ENCODE data around the gene PLIN4.
"Not testable (repeated sequence)": the region's sequence is repeated elsewhere in the genome, so short reads cannot be mapped to it uniquely, and the experiment has no call there.

The PLIN4 gene

GRCh38 chr19:4531562-4532165 lies 13.4 kb upstream of the PLIN4 start:
- DNase-seq (ENCODE audit: low read depth), result no peak
- no peak overlapping the region for H3K4me3 ChIP-seq (ENCODE audit: low read depth, low read length)

- no peak for DNase-seq (ENCODE audit: low read depth)
- no peak overlapping the region for H3K4me3 ChIP-seq (ENCODE audit: low read depth, low read length)
Observed at GRCh38 chr19:4529924-4530522, 11.7 kb upstream of the PLIN4 start.

GRCh38 chr19:4528843-4529242 lies 10.6 kb upstream of the PLIN4 start:
- no peak for DNase-seq (ENCODE audit: low read depth)

DNA sequence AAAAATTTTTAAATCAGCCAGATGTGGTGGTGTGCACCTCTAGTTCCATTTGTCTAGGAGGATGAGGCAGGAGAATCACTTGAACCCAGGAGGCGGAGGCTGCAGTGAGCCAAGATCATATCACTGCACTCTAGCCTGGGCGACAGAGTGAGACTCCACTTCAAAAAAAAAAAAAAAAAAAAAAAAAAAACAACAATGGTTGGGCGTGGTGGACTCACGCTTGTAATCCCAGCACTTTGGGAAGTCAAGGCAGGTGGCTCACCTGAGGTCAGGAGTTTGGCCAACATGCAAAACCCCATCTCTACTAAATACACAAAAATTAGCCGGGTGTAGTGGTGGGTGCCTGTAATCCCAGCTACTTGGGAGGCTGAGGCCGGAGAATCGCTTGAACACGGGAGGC lies 9.1 kb upstream of the PLIN4 start:
- not testable (repeated sequence) for DNase-seq (ENCODE audit: low read depth); H3K4me3 ChIP-seq (ENCODE audit: low read depth, low read length)

More at GRCh38 chr19:4528843-4529242, 10.6 kb upstream of the PLIN4 start:
- no peak overlapping the region for H3K4me3 ChIP-seq (ENCODE audit: low read depth, low read length)

- H3K4me3 ChIP-seq (ENCODE audit: low read depth, low read length), result no peak overlapping the region
- no peak for DNase-seq (ENCODE audit: low read depth)
Observed at GRCh38 chr19:4525563-4526002, 7.3 kb upstream of the PLIN4 start.

- no peak overlapping the region for H3K4me3 ChIP-seq (ENCODE audit: low read depth, low read length)
- no peak for DNase-seq (ENCODE audit: low read depth)
Observed at GRCh38 chr19:4524808-4525562, 6.7 kb upstream of the PLIN4 start.

GRCh38 chr19:4523306-4524110 lies 5.2 kb upstream of the PLIN4 start:
- DNase-seq (ENCODE audit: low read depth), result no peak

GRCh38 chr19:4522291-4523002 lies 4.2 kb upstream of the PLIN4 start:
- no peak for DNase-seq (ENCODE audit: low read depth)
- H3K4me3 ChIP-seq (ENCODE audit: low read depth, low read length), result no peak overlapping the region

More at GRCh38 chr19:4523306-4524110, 5.2 kb upstream of the PLIN4 start:
- no peak overlapping the region for H3K4me3 ChIP-seq (ENCODE audit: low read depth, low read length)

- no peak for DNase-seq (ENCODE audit: low read depth)
Observed at GRCh38 chr19:4521888-4522242, 3.6 kb upstream of the PLIN4 start.

DNA sequence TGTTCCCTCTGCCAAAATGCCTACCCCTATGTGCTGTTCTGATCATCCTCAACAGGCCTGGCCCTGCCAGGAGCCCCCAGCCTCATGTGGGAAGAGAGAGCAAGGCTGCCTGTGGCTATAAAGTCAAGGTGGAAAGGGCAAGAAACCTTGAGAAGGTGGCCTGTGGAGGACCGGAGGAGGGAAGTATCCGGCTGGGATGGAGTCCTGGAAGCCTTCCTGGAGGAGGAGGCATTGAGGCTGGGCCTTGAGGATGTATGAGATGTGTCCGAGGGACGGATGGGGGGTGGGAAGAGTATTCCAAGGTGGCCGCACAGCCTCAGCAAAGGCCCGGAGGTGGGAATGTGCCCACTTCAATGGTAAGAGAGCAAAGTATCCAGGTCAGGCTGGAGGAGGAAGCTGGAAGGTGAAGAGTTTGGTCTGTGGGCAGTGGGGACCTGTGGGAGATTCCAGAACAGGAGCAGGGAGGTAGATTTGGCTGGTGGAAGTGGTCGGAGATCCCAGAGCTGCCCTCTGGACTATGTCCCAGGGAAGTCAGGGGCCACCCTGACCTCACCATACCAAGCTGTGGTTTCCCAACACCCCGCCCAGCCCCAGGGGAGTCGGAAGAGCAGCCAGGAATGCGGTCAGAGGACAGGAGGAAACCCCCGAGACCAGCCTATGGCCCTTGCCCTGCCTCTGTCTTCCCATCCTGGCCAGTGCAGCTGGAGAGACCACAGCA lies 3.0 kb upstream of the PLIN4 start:
- no peak overlapping the region for H3K4me3 ChIP-seq (ENCODE audit: low read depth, low read length)
- no peak for DNase-seq (ENCODE audit: low read depth)

More at GRCh38 chr19:4521888-4522242, 3.6 kb upstream of the PLIN4 start:
- no peak overlapping the region for H3K4me3 ChIP-seq (ENCODE audit: low read depth, low read length)

DNA sequence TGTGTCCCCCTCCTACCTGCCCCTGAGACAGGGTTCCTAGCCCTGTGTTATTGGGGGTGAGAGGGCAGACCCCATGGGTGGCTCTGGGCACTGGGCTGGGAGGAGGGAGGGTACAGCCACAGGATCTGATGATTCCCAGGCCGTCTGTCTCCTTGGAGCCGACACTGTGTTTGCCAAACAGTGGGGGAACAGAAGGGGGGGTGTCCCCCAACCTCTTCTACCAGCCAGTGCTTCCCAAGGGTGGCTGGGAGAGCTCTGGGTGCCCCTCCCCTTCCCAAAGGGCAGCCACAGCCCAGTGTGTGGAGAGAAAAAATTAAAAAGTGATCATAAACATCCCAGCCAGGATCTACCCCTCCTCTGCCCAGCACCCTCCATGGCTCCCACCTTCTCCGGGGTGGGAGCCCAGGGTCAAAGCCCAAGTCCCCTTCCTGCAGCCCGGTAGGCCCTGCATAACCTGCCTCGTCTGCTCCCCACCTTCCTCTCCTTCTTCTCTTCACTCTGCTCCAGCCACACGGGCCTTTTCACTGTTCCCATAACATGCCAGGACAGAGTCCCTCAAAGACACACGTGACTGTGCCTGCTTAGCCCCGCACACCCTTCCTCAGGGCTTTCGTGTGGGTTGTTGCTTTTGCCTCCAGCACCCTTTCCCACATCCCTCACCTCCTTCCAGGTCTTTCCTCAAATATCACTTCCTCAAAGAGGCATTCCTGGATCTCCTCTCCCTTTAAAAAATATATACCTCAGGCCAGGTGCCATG lies 1.4 kb upstream of the PLIN4 start:
- DNase-seq (ENCODE audit: low read depth), result no peak
- no peak overlapping the region for H3K4me3 ChIP-seq (ENCODE audit: low read depth, low read length)

DNA sequence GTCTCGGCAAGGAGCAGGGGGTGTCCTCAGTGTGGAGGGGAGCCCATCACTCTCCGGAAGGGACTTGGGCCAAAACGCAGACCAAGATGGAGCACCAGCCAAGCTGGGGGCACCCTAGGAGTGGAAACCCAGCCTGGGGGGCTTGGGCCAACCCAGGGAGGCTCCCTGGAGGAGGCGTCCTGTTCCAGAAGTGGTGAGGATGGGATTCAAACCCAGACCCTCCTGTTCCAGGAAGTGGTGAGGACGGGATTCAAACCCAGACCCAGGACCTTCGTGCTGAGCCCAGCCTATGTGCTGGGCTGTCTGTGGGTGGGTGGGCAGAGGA lies 848 bp upstream of the PLIN4 start:
- no peak overlapping the region for H3K4me3 ChIP-seq (ENCODE audit: low read depth, low read length)
- DNase-seq (ENCODE audit: low read depth), result no peak

GRCh38 chr19:4517451-4518057 lies 732 bp downstream of the PLIN4 start:
- no peak overlapping the region for H3K4me3 ChIP-seq (ENCODE audit: low read depth, low read length)
- no peak for DNase-seq (ENCODE audit: low read depth)

GRCh38 chr19:4516939-4517300 lies 1.4 kb downstream of the PLIN4 start:
- no peak for DNase-seq (ENCODE audit: low read depth)
- no peak overlapping the region for H3K4me3 ChIP-seq (ENCODE audit: low read depth, low read length)

DNA sequence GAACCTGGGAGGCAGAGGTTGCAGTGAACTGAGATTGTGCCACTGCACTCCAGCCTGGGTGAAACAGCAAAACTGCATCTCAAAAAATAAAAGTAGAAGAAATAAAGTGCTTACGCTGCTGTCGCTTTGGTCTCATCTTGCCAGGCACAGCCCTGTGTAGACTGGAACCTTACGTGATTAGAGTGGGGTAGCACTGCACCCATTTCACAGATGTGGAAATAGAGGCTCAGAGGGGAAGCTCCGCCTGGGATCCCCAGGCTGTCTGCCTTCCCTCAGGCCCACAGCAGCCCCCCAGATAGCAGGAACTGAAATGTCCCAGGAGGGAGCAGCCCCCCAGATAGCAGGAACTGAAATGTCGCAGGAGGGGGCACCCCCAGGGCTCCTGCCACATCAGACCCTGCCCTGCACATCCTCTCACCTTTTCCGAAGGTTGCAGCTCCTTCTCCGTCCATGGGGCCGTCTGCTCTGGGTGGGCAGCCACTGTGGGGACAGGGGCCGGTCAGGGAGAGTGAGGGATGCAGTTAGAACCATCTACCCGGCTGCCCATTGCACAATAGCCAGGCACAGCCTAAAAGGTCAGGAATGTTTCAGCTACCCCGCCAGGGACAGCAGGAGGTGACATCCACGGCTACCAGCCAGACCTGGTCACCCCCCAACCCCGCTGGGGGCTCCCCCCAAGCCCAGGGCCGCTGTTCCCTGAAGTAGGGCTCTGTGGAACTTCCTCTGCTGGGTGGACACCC lies 1.9 kb downstream of the PLIN4 start:
- no peak overlapping the region for H3K4me3 ChIP-seq (ENCODE audit: low read depth, low read length)
- DNase-seq (ENCODE audit: low read depth), result no peak

DNA sequence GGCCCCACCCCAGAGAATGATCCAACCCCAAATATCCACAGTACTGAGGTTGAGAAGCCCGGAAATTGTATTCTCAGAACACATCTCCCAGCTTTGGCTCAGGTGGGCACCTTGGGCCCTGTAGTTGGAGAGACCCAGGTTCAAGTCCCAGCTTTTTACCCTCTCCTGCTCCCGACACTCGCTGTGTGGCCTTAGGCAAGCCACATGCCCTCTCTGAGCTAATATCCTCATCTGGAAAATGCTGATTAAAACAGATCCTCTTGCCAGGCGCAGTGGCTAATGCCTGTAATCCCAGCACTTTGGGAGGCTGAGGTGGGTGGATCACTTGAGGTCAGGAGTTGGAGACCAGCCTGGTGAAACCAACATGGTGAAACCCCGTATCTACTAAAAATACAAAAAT lies 2.6 kb downstream of the PLIN4 start:
- no peak overlapping the region for H3K4me3 ChIP-seq (ENCODE audit: low read depth, low read length)

GRCh38 chr19:4513248-4513647 lies 5.0 kb downstream of the PLIN4 start:
- H3K4me3 ChIP-seq (ENCODE audit: low read depth, low read length), result no peak overlapping the region
- no peak for DNase-seq (ENCODE audit: low read depth)

More for the DNA sequence above, 2.6 kb downstream of the PLIN4 start:
- DNase-seq (ENCODE audit: low read depth), result no peak

Measured in skeletal muscle cell (primary cell).